C4-2B (cell line): ENCODE measurements around the gene SIPA1.

Experiments
- ZFX ChIP-seq: fragments of 450-650 bp; IDR thresholded peaks from 2 replicates; pipeline ENCODE4 v1.6.1; 2017
- TF ChIP-seq, protein P1 (sequence below): fragments of 450-650 bp; conservative IDR thresholded peaks from 2 replicates; pipeline ENCODE4 v1.5.1; 2017; ENCODE audit warnings: mild to moderate bottlenecking

DNA sequence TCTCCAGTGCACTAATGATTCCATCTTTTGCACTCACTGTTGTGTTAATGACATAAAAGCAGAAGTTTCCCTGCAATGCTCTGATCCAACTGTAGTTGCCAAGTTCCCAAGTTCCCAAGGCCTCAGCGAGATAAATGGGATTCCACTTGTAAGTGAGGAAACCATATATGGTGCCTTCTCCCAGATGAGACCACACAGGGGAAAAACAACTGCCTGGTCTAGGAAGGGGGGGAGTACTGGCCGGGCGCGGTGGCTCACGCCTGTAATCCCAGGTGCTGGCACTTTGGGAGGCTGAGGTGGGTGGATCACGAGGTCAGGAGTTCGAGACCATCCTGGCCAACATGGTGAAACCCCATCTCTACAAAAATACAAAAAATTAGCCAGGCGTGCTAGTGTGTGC is 48.1 kb downstream of the SIPA1 start:
- TF ChIP-seq, protein P1, sequence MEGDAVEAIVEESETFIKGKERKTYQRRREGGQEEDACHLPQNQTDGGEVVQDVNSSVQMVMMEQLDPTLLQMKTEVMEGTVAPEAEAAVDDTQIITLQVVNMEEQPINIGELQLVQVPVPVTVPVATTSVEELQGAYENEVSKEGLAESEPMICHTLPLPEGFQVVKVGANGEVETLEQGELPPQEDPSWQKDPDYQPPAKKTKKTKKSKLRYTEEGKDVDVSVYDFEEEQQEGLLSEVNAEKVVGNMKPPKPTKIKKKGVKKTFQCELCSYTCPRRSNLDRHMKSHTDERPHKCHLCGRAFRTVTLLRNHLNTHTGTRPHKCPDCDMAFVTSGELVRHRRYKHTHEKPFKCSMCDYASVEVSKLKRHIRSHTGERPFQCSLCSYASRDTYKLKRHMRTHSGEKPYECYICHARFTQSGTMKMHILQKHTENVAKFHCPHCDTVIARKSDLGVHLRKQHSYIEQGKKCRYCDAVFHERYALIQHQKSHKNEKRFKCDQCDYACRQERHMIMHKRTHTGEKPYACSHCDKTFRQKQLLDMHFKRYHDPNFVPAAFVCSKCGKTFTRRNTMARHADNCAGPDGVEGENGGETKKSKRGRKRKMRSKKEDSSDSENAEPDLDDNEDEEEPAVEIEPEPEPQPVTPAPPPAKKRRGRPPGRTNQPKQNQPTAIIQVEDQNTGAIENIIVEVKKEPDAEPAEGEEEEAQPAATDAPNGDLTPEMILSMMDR: no peak
- TF ChIP-seq ZFX: no peak
